Liver (tissue), 9 donors: ENCODE data around the gene ENOX1. TPM values are rescaled to one million over a fixed set of nuclear protein-coding genes. Genes with fewer than 3 reads are reported as not detected.

Experiments used
- DNase-seq: peaks from one replicate; pipeline ENCODE4 v3.0.0-alpha.2; 2017; ENCODE audit warnings: low spot score
- H3K27ac ChIP-seq, 2 donors: one replicate each; pipeline ENCODE4 v1.7.0; 2013; ENCODE audit warnings: inconsistent platforms in 2 of 2, low read length in 2 of 2, control low read depth in 1 of 2, low read depth in 1 of 2, mild to moderate bottlenecking in 1 of 2
- H3K27me3 ChIP-seq, 4 donors: one replicate each; pipeline versions ENCODE4 v1.6.1 to v1.7.0; 2013; ENCODE audit warnings: low read length in 3 of 4, inconsistent platforms in 1 of 4, mild to moderate bottlenecking in 1 of 4, moderate library complexity in 1 of 4; ENCODE audit not compliant: control insufficient read depth in 4 of 4, insufficient read depth in 4 of 4
- H3K36me3 ChIP-seq, 4 donors: one replicate each; pipeline versions ENCODE4 v1.6.1 to v1.7.0; 2013; ENCODE audit warnings: low read length in 3 of 4, mild to moderate bottlenecking in 3 of 4, low read depth in 1 of 4, moderate library complexity in 1 of 4; ENCODE audit not compliant: control insufficient read depth in 4 of 4, insufficient read depth in 3 of 4
- H3K4me1 ChIP-seq, 4 donors: one replicate each; pipeline versions ENCODE4 v1.6.1 to v1.7.0; 2013; ENCODE audit warnings: low read length in 3 of 4, mild to moderate bottlenecking in 3 of 4, moderate library complexity in 1 of 4; ENCODE audit not compliant: control insufficient read depth in 4 of 4, insufficient read depth in 4 of 4
- H3K4me3 ChIP-seq, 3 donors: one replicate each; pipeline versions ENCODE4 v1.6.1 to v1.7.0; 2013; ENCODE audit warnings: low read length in 3 of 3, control low read depth in 1 of 3, low read depth in 1 of 3, mild to moderate bottlenecking in 1 of 3
- H3K9ac ChIP-seq, 2 donors: one replicate each; pipeline ENCODE4 v1.7.0; 2013; ENCODE audit warnings: low read length in 2 of 2, mild to moderate bottlenecking in 2 of 2, moderate library complexity in 2 of 2, control low read depth in 1 of 2, low read depth in 1 of 2
- H3K9me3 ChIP-seq, 4 donors: one replicate each; pipeline versions ENCODE4 v1.6.1 to v1.7.0; 2013; ENCODE audit warnings: low read length in 3 of 4; ENCODE audit not compliant: control insufficient read depth in 4 of 4
- ATF3 ChIP-seq: IDR thresholded peaks from 2 replicates; pipeline ENCODE4 v1.6.1; 2016; ENCODE audit warnings: antibody characterized with exemption
- EGR1 ChIP-seq, 2 donors: IDR thresholded peaks; 2 replicates each; pipeline ENCODE4 v1.6.1; 2016 to 2018; ENCODE audit warnings: antibody characterized with exemption in 2 of 2, low read depth in 2 of 2
- FOXA1 ChIP-seq: IDR thresholded peaks from 2 replicates; pipeline ENCODE4 v1.6.1; 2016; ENCODE audit warnings: antibody characterized with exemption
- FOXA2 ChIP-seq: IDR thresholded peaks from 2 replicates; pipeline ENCODE4 v1.6.1; 2016; ENCODE audit warnings: antibody characterized with exemption
- GABPA ChIP-seq, 2 donors: IDR thresholded peaks in 1 of 2; conservative IDR thresholded peaks in 1 of 2; 2 replicates each; pipeline ENCODE4 v1.6.1; 2016; ENCODE audit warnings: antibody characterized with exemption in 2 of 2, mild to moderate bottlenecking in 1 of 2, moderate library complexity in 1 of 2
- HNF4A ChIP-seq, 2 donors: conservative IDR thresholded peaks; 2 replicates each; pipeline ENCODE4 v1.6.1; 2016; ENCODE audit warnings: antibody characterized with exemption in 2 of 2, mild to moderate bottlenecking in 2 of 2
- HNF4G ChIP-seq: IDR thresholded peaks from 2 replicates; pipeline ENCODE4 v1.6.1; 2016; ENCODE audit warnings: antibody characterized with exemption
- JUND ChIP-seq, 2 donors: IDR thresholded peaks; 2 replicates each; pipeline ENCODE4 v1.6.1; 2016; ENCODE audit warnings: antibody characterized with exemption in 2 of 2
- MAX ChIP-seq: IDR thresholded peaks from 2 replicates; pipeline ENCODE4 v1.6.1; 2016; ENCODE audit warnings: antibody characterized with exemption
- NR2F2 ChIP-seq: IDR thresholded peaks from 2 replicates; pipeline ENCODE4 v1.6.1; 2016; ENCODE audit warnings: antibody characterized with exemption
- RAD21 ChIP-seq, 2 donors: IDR thresholded peaks; 2 replicates each; pipeline ENCODE4 v1.6.1; 2016; ENCODE audit warnings: antibody characterized with exemption in 2 of 2, mild to moderate bottlenecking in 2 of 2
- RXRA ChIP-seq, 2 donors: IDR thresholded peaks; 2 replicates each; pipeline ENCODE4 v1.6.1; 2017 to 2018; ENCODE audit warnings: antibody characterized with exemption in 2 of 2, mild to moderate bottlenecking in 1 of 2
- SP1 ChIP-seq: IDR thresholded peaks from 2 replicates; pipeline ENCODE4 v1.6.1; 2018; ENCODE audit warnings: antibody characterized with exemption, mild to moderate bottlenecking
- TAF1 ChIP-seq: conservative IDR thresholded peaks from 2 replicates; pipeline ENCODE4 v1.6.1; 2016; ENCODE audit warnings: antibody characterized with exemption, mild to moderate bottlenecking
- YY1 ChIP-seq: IDR thresholded peaks from 2 replicates; pipeline ENCODE4 v1.6.1; 2016; ENCODE audit warnings: antibody characterized with exemption, mild to moderate bottlenecking
- ZBTB33 ChIP-seq: IDR thresholded peaks from 2 replicates; pipeline ENCODE4 v1.6.1; 2016; ENCODE audit warnings: antibody characterized with exemption
- WGBS: extraction: QIAGEN DNeasy Blood & Tissue Kit; methylation state at CpG from one replicate; pipeline ENCODE4 v1.1.7; 2013; 5-methylcytosine and 5-hydroxymethylcytosine counted together
- polyA plus RNA-seq, 2 donors: library from polyadenylated mRNA; stranded (reverse) in 1 of 2; unstranded in 1 of 2; fragments of 200-250 nt in 1 of 2; fragments of >200 nt in 1 of 2; fragmentation: Nextera tagmentation in 1 of 2; extraction: Ambion mirVana in 1 of 2; gene quantifications; one replicate each; pipeline versions ENCODE4 v1.2.1 to v1.2.3, GENCODE V29; 2013 to 2015
- total RNA-seq, 2 donors: library from RNA; depleted of rRNA; stranded (reverse); fragments of >200 nt; gene quantifications; one replicate each; pipeline ENCODE4 v1.2.3, GENCODE V29; 2014
- TF ChIP-seq, protein P1 (sequence below): fragments of 150-350 bp; IDR thresholded peaks from 2 replicates; pipeline ENCODE4 v1.5.1; 2017; ENCODE audit warnings: improper control_type of control experiment, low read depth, low read length; ENCODE audit not compliant: missing input control
- TF ChIP-seq, protein P2 (sequence below): IDR thresholded peaks from 2 replicates; pipeline ENCODE4 v1.6.1; 2016; ENCODE audit warnings: antibody characterized with exemption, mild to moderate bottlenecking
- donor health status: healthy.
- donor health status: healthy.
- donor health status: healthy.
- donor health status: healthy.
- donor health status: healthy.

Gene ENOX1
- total and polyA plus RNA-seq, 4 donors, result 0.02 to 0.33 (median 0.08) TPM; not detected in 1

- H3K36me3 ChIP-seq, result no peaks in the 10 kb centered on the region
- no peak overlapping the region for H3K27ac ChIP-seq
- no peaks in the 10 kb centered on the region for H3K27me3 ChIP-seq
- H3K4me3 ChIP-seq, result no peak overlapping the region
- no peaks in the 10 kb centered on the region for H3K4me1 ChIP-seq
- H3K9me3 ChIP-seq, result peaks cover 0 to 6% (median 3%) of the 10 kb centered on the region in 4 donors
- H3K9ac ChIP-seq, result no peak overlapping the region
- TF ChIP-seq NR2F2 (no peak), ZBTB33 (no peak), YY1 (no peak), HNF4G (no peak), MAX (no peak), EGR1 (IDR thresholded peaks at IDR 0.05; ENCODE audit: low read depth in 2 of 2) (no peak), JUND (IDR thresholded peaks at IDR 0.05) (no peak), SP1 (no peak), RXRA (IDR thresholded peaks at IDR 0.05) (no peak), RAD21 (IDR thresholded peaks at IDR 0.05) (no peak), FOXA1 (no peak), ATF3 (no peak), HNF4A (conservative IDR thresholded peaks at IDR 0.05) (no peak), GABPA (IDR thresholded peaks at IDR 0.05 in 1 of 2, conservative IDR thresholded peaks at IDR 0.05 in 1 of 2) (no peak), FOXA2 (no peak), TAF1 (no peak)
- TF ChIP-seq, protein P1, sequence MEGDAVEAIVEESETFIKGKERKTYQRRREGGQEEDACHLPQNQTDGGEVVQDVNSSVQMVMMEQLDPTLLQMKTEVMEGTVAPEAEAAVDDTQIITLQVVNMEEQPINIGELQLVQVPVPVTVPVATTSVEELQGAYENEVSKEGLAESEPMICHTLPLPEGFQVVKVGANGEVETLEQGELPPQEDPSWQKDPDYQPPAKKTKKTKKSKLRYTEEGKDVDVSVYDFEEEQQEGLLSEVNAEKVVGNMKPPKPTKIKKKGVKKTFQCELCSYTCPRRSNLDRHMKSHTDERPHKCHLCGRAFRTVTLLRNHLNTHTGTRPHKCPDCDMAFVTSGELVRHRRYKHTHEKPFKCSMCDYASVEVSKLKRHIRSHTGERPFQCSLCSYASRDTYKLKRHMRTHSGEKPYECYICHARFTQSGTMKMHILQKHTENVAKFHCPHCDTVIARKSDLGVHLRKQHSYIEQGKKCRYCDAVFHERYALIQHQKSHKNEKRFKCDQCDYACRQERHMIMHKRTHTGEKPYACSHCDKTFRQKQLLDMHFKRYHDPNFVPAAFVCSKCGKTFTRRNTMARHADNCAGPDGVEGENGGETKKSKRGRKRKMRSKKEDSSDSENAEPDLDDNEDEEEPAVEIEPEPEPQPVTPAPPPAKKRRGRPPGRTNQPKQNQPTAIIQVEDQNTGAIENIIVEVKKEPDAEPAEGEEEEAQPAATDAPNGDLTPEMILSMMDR, result no peak
- TF ChIP-seq, protein P2, sequence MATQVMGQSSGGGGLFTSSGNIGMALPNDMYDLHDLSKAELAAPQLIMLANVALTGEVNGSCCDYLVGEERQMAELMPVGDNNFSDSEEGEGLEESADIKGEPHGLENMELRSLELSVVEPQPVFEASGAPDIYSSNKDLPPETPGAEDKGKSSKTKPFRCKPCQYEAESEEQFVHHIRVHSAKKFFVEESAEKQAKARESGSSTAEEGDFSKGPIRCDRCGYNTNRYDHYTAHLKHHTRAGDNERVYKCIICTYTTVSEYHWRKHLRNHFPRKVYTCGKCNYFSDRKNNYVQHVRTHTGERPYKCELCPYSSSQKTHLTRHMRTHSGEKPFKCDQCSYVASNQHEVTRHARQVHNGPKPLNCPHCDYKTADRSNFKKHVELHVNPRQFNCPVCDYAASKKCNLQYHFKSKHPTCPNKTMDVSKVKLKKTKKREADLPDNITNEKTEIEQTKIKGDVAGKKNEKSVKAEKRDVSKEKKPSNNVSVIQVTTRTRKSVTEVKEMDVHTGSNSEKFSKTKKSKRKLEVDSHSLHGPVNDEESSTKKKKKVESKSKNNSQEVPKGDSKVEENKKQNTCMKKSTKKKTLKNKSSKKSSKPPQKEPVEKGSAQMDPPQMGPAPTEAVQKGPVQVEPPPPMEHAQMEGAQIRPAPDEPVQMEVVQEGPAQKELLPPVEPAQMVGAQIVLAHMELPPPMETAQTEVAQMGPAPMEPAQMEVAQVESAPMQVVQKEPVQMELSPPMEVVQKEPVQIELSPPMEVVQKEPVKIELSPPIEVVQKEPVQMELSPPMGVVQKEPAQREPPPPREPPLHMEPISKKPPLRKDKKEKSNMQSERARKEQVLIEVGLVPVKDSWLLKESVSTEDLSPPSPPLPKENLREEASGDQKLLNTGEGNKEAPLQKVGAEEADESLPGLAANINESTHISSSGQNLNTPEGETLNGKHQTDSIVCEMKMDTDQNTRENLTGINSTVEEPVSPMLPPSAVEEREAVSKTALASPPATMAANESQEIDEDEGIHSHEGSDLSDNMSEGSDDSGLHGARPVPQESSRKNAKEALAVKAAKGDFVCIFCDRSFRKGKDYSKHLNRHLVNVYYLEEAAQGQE, result no peak
- 89% methylated on average over 7 of the region's 7 CpGs for WGBS
- no peak for DNase-seq
These were observed 189.7 kb downstream of the ENOX1 start for GRCh38 chr13:43596924-43597598.
